ENCODE data around the gene UBE2E2. TPM values are rescaled to one million over a fixed set of nuclear protein-coding genes. Genes with fewer than 3 reads are reported as not detected.

UBE2E2 gene
- total RNA-seq, 1 donor from 2014 or later = 45.9 TPM

DNA sequence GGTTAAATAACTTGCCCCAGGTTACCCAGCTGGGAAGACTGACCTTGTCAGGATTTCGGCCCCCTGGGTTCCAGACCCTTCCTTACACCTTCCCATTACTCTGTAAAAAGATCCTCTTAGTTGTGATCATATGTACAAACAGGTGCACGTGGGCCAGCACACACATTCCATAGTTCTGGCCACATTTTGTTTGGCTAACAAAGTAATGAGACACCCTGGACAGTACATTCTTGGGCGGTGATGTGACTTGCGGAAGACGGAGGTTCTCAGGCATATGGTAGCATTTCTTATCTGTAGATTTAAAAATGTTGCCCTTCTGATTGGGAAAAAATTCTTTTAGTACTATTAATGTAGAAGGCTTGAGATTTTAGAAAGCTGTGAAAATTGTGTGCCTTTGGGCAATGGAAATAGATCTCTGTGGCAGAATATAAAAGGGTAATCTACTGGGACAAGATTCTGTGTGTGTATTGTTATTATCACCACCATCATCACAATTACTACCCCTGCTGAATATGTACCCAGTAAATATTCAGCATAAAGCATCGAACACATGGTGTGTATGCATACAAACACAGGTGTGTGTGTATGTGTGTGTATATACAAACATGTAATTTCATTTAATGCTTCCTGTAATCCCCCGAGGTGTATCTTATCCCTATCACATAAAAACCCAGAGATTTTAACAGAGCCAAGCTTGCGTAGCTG lies 397.2 kb downstream of the UBE2E2 start:
- no peaks in the 10 kb centered on the region for H3K36me3 ChIP-seq
- H3K27me3 ChIP-seq = no peaks in the 10 kb centered on the region
- no peak overlapping the region for H3K27ac ChIP-seq
- no peaks in the 10 kb centered on the region for H3K4me1 ChIP-seq
- H3K4me3 ChIP-seq = no peak overlapping the region
- intact Hi-C loops (cut with DNase I) = no loop called here
- peak; percentile 71 for ATAC-seq
- no peaks in the 10 kb centered on the region for H3K9me3 ChIP-seq
- no peak for DNase-seq
- TF ChIP-seq, protein P1, sequence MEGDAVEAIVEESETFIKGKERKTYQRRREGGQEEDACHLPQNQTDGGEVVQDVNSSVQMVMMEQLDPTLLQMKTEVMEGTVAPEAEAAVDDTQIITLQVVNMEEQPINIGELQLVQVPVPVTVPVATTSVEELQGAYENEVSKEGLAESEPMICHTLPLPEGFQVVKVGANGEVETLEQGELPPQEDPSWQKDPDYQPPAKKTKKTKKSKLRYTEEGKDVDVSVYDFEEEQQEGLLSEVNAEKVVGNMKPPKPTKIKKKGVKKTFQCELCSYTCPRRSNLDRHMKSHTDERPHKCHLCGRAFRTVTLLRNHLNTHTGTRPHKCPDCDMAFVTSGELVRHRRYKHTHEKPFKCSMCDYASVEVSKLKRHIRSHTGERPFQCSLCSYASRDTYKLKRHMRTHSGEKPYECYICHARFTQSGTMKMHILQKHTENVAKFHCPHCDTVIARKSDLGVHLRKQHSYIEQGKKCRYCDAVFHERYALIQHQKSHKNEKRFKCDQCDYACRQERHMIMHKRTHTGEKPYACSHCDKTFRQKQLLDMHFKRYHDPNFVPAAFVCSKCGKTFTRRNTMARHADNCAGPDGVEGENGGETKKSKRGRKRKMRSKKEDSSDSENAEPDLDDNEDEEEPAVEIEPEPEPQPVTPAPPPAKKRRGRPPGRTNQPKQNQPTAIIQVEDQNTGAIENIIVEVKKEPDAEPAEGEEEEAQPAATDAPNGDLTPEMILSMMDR (IDR thresholded peaks at IDR 0.05) = no peak

DNA sequence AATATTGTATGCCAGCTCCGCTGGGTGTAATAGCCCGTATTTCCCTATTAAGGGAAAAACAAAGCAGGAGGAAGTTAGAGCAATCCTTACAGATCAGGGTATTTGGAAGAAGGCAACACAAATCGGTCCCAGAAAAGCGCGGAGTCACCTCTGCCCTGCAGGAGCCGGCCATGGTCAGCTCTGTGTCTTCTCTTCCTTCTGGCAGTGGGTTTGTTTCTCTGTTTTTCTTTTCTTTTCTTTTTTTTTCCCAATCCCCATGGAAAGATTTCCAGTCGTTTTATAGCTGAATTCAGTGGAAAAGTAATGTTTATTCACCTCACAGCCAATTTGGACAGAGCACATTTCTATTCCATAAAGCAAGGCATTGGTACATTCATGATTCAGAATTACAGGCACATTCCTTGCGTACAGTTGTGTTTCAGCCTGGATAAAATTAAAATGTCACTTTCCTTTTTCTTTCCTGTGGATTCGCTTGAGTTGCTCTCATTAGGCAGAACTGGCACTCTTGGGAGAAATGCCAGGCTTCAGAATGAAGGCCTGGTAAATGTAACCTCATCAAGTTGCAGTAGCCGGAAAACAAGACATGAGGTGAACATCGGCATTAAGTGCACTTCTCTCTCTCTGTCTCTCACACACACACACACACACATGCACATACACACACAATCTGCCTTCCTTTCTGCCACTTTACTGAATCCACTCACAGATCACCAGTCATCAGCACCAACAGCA lies 398.1 kb downstream of the UBE2E2 start:
- intact Hi-C loops (cut with DNase I) = no loop called here
- no peak for ATAC-seq
- Histone ChIP-seq H3K9me3 (no peaks in the 10 kb centered on the region), H3K4me1 (no peaks in the 10 kb centered on the region), H3K4me3 (no peak overlapping the region), H3K27ac (no peak overlapping the region), H3K36me3 (no peaks in the 10 kb centered on the region), H3K27me3 (no peaks in the 10 kb centered on the region)
- DNase-seq = no peak
- TF ChIP-seq, protein P1 (IDR thresholded peaks at IDR 0.05) = no peak

GRCh38 chr3:23602971-23603370 lies 399.8 kb downstream of the UBE2E2 start:
- Histone ChIP-seq H3K36me3 (no peaks in the 10 kb centered on the region), H3K9me3 (no peaks in the 10 kb centered on the region), H3K27me3 (no peaks in the 10 kb centered on the region), H3K4me3 (no peak overlapping the region), H3K27ac (no peak overlapping the region), H3K4me1 (no peaks in the 10 kb centered on the region)
- intact Hi-C loops (cut with DNase I) = no loop called here
- no peak for ATAC-seq
- TF ChIP-seq, protein P1 (IDR thresholded peaks at IDR 0.05) = no peak
- DNase-seq = no peak

DNA sequence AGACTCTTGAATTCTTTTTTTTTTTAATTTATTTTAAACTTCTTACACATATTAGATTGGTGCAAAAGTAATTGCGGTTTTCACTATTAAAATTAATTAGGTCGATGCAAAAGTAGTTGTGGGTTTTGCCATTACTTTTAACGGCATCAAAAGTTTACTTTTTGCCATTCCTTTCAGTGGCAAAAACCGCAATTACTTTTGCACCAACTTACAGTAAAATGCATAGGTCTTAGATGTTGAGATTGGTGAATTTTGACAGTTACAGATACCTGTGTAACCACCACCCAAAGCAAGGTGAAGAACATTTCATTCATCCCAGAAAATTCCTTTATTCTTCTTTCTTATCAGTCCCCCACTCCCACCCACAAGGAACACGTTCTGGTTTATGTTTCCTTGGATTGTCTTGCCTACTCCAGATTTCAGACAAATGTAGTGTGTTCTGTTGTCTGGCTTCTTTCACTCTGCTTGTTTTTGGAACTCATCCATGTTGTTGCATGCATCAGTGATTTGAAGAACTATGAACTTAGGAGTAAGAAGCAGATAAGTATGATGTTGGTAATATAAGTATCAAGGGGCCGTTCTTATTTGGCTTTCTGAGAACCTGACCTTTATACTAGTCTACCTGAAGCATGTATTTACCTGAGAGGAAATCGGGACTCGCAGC lies 404.2 kb downstream of the UBE2E2 start:
- Histone ChIP-seq H3K27ac (no peak overlapping the region), H3K4me3 (no peak overlapping the region), H3K36me3 (no peaks in the 10 kb centered on the region), H3K9me3 (no peaks in the 10 kb centered on the region), H3K27me3 (no peaks in the 10 kb centered on the region), H3K4me1 (peaks cover 7% of the 10 kb centered on the region)
- ATAC-seq = no peak
- intact Hi-C loops (cut with DNase I) = no loop called here
- no peak for DNase-seq
- TF ChIP-seq, protein P1 (IDR thresholded peaks at IDR 0.05) = no peak

- H3K36me3 ChIP-seq = no peaks in the 10 kb centered on the region
- H3K27ac ChIP-seq = no peak overlapping the region
- no peak overlapping the region for H3K4me3 ChIP-seq
Observed at GRCh38 chr3:23608650-23609049, 405.5 kb downstream of the UBE2E2 start.

More at GRCh38 chr3:23608650-23609049, 405.5 kb downstream of the UBE2E2 start:
- H3K4me1 ChIP-seq = peaks cover 8% of the 10 kb centered on the region
- no peaks in the 10 kb centered on the region for H3K27me3 ChIP-seq
- intact Hi-C loops (cut with DNase I) = no loop called here
- H3K9me3 ChIP-seq = no peaks in the 10 kb centered on the region
- ATAC-seq (no peak), DNase-seq (no peak)
- TF ChIP-seq, protein P1 (IDR thresholded peaks at IDR 0.05) = no peak

Measured in upper lobe of right lung (tissue), 1 donor.